Measurements from ENCODE around the gene OR52J3.

- TF ChIP-seq GATA3 (IDR thresholded peaks at IDR 0.05; ENCODE audit: low read depth, low read length) (no peak), GATA2 (IDR thresholded peaks at IDR 0.05; ENCODE audit: low read depth, low read length) (no peak)
These were observed 8.4 kb upstream of the OR52J3 start for GRCh38 chr11:5037926-5038325.

Measured in SH-SY5Y (cell line).